ENCODE measurements around the gene FOXC1.

The FOXC1 gene

GRCh38 chr6:1657116-1657770 is 47.5 kb downstream of the FOXC1 start:
- no peak overlapping the region for H3K4me3 ChIP-seq (ENCODE audit: low read depth, low read length)
- DNase-seq (ENCODE audit: low read depth), result no peak
- no peak for TF ChIP-seq CTCF (IDR thresholded peaks at IDR 0.05; ENCODE audit: control insufficient read depth, extremely low read depth, insufficient read depth)

- no peak overlapping the region for H3K4me3 ChIP-seq (ENCODE audit: low read depth, low read length)
- no peak for DNase-seq (ENCODE audit: low read depth)
- TF ChIP-seq CTCF (IDR thresholded peaks at IDR 0.05; ENCODE audit: control insufficient read depth, extremely low read depth, insufficient read depth), result no peak
These were observed 48.1 kb downstream of the FOXC1 start for GRCh38 chr6:1657771-1658165.

DNA sequence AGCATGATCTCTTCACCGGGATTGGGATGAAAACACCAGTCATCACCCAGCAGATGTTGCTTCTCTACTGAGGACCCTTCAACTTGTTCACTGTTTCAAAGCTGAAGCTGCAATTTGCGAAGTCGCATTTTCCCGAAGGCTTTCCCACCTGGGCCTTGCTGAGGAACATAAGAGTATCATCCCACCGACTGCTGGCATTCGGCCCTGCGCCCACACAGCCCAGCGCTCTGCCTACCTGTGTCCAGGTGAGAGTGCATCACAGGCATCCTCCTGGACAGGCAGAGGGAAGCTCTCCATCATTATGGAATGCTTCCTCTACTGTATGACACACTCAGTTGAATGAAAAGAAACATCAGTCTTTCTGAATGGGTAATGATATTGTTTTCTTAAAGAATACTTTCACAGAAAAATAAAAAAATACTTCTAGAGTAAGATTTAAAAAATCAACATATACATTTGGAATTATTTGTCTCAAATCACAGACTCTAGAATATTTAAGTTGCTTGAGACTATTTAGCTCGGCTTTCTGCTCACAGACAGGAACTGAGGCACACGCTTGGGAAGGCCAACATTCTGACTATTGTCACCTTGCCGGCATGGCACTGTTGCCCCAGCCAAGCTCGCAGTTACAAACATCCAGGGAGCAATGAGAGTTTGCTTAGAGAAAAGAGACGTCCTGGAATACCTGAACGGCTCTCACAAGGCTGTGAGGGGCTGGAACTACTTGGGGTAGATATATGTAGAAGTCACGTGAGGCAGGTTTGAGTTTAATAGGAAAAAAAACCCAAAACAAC is 48.7 kb downstream of the FOXC1 start:
- no peak overlapping the region for H3K4me3 ChIP-seq (ENCODE audit: low read depth, low read length)
- no peak for TF ChIP-seq CTCF (IDR thresholded peaks at IDR 0.05; ENCODE audit: control insufficient read depth, extremely low read depth, insufficient read depth)
- DNase-seq (ENCODE audit: low read depth), result no peak

GRCh38 chr6:1659816-1660215 is 50.1 kb downstream of the FOXC1 start:
- no peak for DNase-seq (ENCODE audit: low read depth)
- TF ChIP-seq CTCF (IDR thresholded peaks at IDR 0.05; ENCODE audit: control insufficient read depth, extremely low read depth, insufficient read depth), result no peak
- H3K4me3 ChIP-seq (ENCODE audit: low read depth, low read length), result no peak overlapping the region

DNA sequence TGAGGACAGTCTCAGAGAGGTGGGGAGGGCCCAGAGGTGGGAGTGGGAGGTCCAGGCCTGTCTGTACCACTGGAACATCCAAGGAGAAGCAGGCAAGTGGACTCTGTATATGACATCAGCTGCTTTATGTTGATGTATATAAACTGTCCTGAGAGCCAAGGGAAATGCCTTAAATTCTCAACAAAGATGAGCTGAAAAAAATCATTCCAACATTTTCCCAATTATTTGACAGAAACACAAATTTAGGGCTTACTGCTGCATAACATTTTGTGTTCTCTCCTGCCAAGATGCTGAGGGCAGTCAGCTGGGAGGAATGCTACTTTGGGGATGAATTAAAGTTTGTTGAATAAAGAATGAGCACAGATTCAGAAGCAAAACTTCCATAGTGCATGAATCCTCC is 52.8 kb downstream of the FOXC1 start:
- no peak for TF ChIP-seq CTCF (IDR thresholded peaks at IDR 0.05; ENCODE audit: control insufficient read depth, extremely low read depth, insufficient read depth)
- no peak for DNase-seq (ENCODE audit: low read depth)
- H3K4me3 ChIP-seq (ENCODE audit: low read depth, low read length), result no peak overlapping the region

Measured in LNCaP clone FGC (cell line).